C4-2B (cell line): ENCODE results near the gene UCHL3.

ENCODE experiments used
- H3K27ac ChIP-seq: fragments of 450-650 bp; 2 replicates; pipeline ENCODE4 v1.5.1; 2017
- ZFX ChIP-seq: fragments of 450-650 bp; IDR thresholded peaks from 2 replicates; pipeline ENCODE4 v1.6.1; 2017
- TF ChIP-seq, protein P1 (sequence below): fragments of 450-650 bp; conservative IDR thresholded peaks from 2 replicates; pipeline ENCODE4 v1.5.1; 2017; ENCODE audit warnings: mild to moderate bottlenecking

The UCHL3 gene

GRCh38 chr13:75607447-75607846, 57.9 kb downstream of the UCHL3 start:
- TF ChIP-seq ZFX: no peak
- TF ChIP-seq, protein P1, sequence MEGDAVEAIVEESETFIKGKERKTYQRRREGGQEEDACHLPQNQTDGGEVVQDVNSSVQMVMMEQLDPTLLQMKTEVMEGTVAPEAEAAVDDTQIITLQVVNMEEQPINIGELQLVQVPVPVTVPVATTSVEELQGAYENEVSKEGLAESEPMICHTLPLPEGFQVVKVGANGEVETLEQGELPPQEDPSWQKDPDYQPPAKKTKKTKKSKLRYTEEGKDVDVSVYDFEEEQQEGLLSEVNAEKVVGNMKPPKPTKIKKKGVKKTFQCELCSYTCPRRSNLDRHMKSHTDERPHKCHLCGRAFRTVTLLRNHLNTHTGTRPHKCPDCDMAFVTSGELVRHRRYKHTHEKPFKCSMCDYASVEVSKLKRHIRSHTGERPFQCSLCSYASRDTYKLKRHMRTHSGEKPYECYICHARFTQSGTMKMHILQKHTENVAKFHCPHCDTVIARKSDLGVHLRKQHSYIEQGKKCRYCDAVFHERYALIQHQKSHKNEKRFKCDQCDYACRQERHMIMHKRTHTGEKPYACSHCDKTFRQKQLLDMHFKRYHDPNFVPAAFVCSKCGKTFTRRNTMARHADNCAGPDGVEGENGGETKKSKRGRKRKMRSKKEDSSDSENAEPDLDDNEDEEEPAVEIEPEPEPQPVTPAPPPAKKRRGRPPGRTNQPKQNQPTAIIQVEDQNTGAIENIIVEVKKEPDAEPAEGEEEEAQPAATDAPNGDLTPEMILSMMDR: no peak
- no peak overlapping the region for H3K27ac ChIP-seq

DNA sequence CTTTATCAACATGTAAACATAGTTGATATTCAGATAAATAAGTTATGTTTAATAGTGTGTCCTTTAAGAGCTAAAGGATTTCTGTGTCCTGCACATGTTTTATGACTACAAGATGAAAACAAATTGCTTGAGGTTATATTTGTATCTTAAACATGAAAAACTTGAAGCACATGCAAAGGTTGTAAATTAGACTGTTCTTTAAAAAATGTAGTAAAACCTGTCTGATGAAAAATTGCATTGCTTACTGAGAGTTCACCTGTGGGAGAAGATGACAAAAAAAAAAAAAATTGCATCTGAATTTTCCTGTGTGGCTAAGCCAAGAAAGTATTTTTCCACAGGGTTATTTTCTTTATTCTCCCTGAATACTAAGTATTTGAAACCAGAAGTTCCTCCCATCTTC, 60.9 kb downstream of the UCHL3 start:
- no peak for TF ChIP-seq ZFX
- TF ChIP-seq, protein P1: no peak
- H3K27ac ChIP-seq: no peak overlapping the region

DNA sequence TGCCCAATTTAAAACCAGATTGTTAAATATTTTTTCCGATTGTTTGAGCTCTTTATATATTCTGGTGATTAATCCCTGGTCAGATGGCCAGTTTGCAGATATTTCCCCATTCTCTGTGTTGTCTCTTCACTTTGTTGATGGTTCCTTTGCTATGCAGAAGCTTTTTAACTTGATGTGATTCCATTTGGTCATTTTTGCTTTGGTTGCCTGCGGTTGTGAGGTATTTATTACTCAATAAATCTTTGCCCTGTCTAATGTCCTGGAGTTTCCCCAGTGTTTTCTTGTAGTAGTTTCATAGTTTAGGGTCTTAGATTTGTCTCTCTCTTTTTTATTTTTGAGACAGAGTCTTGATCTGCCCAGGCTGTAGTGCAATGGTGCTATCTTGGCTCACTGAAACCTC, 62.8 kb downstream of the UCHL3 start:
- no peak for TF ChIP-seq ZFX
- TF ChIP-seq, protein P1: no peak
- H3K27ac ChIP-seq: no peak overlapping the region

GRCh38 chr13:75617230-75617629, 67.6 kb downstream of the UCHL3 start:
- no peak overlapping the region for H3K27ac ChIP-seq
- TF ChIP-seq ZFX: no peak
- TF ChIP-seq, protein P1: no peak

DNA sequence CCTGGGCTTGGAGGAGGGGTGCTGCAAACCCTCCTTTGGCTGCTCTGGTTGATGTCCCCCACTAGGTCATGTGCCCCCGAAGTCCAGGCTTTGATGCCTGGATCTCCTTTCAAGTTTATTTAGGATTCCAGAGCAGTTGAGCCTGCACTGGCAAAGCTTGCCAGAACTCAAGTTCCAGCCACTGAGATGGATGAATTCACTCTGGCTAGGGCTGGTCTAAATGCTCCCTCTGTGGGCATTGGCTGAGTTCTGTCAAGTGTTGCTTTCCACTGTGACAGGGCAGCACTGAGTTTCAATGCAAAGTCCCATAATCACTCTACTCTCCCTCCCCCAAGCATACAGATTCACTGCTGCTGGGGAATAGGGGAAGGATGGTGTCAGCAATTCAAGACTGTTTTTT, 68.7 kb downstream of the UCHL3 start:
- H3K27ac ChIP-seq: no peak overlapping the region
- TF ChIP-seq ZFX: no peak
- TF ChIP-seq, protein P1: no peak

DNA sequence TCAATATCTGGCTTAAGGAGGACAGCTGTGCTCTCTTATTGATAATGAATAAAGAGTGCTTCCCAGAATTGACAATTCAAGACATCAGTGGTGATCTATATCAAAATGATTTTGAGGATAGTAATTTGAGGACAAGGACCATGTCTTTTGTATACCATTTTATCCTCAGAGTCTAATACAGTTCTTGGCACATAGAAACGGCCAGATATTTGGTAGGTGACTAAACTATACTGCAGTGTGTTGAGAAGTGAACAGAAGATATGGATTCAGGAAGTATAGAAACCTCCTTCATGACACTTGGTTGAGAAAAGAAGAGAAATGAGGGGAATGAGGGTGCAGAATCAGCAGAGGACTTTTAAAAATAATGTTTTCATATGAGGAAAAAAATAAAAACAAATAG, 70.4 kb downstream of the UCHL3 start:
- H3K27ac ChIP-seq: no peak overlapping the region
- TF ChIP-seq ZFX: no peak
- TF ChIP-seq, protein P1: no peak

DNA sequence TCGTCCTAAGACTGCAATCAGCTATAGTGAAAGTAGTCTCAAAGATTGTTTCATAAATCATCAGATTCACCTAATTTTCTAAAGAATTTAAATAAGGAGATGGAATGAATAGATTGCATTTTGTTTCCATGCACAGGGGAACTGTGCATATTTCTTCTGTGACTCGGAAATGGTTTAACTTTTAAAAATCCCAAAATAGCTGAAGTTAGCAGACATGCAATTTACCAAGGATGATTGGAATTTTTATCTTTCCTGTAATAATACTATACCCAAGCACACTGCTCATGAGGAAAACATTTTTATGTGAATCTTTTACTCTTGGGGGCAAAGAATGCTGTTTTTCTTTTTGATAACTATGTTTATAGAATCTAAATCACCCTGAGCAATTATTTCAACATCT, 71.6 kb downstream of the UCHL3 start:
- no peak overlapping the region for H3K27ac ChIP-seq
- no peak for TF ChIP-seq ZFX
- TF ChIP-seq, protein P1: no peak

GRCh38 chr13:75628801-75629200, 79.2 kb downstream of the UCHL3 start:
- TF ChIP-seq, protein P1: no peak
- TF ChIP-seq ZFX: no peak
- no peak overlapping the region for H3K27ac ChIP-seq
